HG03060 (cell line): ENCODE data around the gene FKBP2.

ENCODE experiments used
- ATAC-seq: cut with Tn5 transposase; IDR thresholded peaks from one replicate; pipeline ENCODE4 v1.9.1; 2021; ENCODE audit warnings: low read depth, moderate number of reproducible peaks; ENCODE audit not compliant: unreplicated experiment

The FKBP2 gene

GRCh38 chr11:64240435-64241240 lies at the start of gene FKBP2:
Gene FKBP2, plus strand, starts transcription at chr11:64241095. Its CDS starts 1,293 bp downstream, at chr11:64242388.
- peak; percentile 32 for ATAC-seq

- no peak for ATAC-seq
Observed at GRCh38 chr11:64192434-64192833, 48.5 kb upstream of the FKBP2 start.

GRCh38 chr11:64196626-64197025 lies 44.3 kb upstream of the FKBP2 start:
- no peak for ATAC-seq

GRCh38 chr11:64198511-64198910 lies 42.4 kb upstream of the FKBP2 start:
- no peak for ATAC-seq

- ATAC-seq: no peak
Observed at GRCh38 chr11:64201543-64201942, 39.4 kb upstream of the FKBP2 start.

- no peak for ATAC-seq
Observed at GRCh38 chr11:64202992-64203391, 37.9 kb upstream of the FKBP2 start.

GRCh38 chr11:64203421-64204079 lies 37.3 kb upstream of the FKBP2 start:
- no peak for ATAC-seq

GRCh38 chr11:64204080-64204440 lies 36.8 kb upstream of the FKBP2 start:
- no peak for ATAC-seq

GRCh38 chr11:64204464-64204989 lies 36.4 kb upstream of the FKBP2 start:
- ATAC-seq: no peak

- ATAC-seq: no peak
Observed at GRCh38 chr11:64206457-64207255, 34.2 kb upstream of the FKBP2 start, which contains the start of gene FERMT3. Gene FERMT3, plus strand, starts transcription at chr11:64206721. Its CDS starts 644 bp downstream, at chr11:64207365.

- ATAC-seq: no peak
Observed at GRCh38 chr11:64207256-64208085, 33.4 kb upstream of the FKBP2 start.

GRCh38 chr11:64208086-64208795 lies 32.7 kb upstream of the FKBP2 start:
- ATAC-seq: no peak

GRCh38 chr11:64208796-64209562 lies 31.9 kb upstream of the FKBP2 start:
- ATAC-seq: no peak

- no peak for ATAC-seq
Observed at GRCh38 chr11:64209563-64209843, 31.4 kb upstream of the FKBP2 start.

GRCh38 chr11:64210301-64211020 lies 30.4 kb upstream of the FKBP2 start:
- ATAC-seq: no peak

GRCh38 chr11:64211181-64211872 lies 29.6 kb upstream of the FKBP2 start:
- no peak for ATAC-seq

GRCh38 chr11:64216879-64217278 lies 24.0 kb upstream of the FKBP2 start:
- no peak for ATAC-seq
